ENCODE data around the gene TTC13.
A peak's percentile ranks its signal among the peaks of the same experiment; 100 is the strongest.

Gene TTC13

DNA sequence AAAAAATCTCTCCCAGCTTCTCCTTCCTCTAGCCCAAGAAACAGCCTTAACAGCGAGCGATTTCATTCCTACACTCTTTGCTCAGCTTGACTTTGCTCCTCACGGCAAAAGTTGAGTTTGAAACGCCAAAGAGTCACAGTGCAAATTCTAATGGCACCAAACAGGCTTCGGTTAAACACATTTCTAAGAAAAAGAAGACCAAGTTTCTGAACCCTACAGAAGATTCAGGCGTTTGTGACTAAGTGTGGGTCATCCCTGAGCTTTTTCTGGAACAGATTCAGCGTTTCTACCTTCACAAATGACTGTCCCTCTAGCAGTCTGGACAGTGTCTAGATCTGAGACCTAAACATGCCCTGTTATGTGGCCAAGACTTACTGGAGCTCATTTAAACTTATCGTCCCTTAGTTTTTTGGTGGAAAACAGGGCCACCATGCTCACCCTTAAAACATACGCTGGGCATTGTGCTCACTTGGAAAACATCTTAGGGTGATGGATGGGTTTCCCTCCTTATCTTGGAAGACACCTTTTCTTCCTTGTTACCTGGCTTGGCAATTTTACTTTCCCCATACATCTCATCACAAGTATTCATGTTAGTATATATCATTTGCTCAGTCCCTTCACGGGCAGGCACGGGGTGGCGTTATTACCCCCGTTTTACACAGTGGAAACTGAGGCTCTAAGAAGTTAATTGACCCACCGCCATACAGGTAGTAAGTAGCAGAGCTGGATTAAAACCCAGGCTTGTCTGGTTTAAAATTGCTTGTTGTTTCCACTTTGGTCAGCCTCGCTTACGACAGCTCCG lies 111.4 kb downstream of the TTC13 start:
- no peak for DNase-seq

DNA sequence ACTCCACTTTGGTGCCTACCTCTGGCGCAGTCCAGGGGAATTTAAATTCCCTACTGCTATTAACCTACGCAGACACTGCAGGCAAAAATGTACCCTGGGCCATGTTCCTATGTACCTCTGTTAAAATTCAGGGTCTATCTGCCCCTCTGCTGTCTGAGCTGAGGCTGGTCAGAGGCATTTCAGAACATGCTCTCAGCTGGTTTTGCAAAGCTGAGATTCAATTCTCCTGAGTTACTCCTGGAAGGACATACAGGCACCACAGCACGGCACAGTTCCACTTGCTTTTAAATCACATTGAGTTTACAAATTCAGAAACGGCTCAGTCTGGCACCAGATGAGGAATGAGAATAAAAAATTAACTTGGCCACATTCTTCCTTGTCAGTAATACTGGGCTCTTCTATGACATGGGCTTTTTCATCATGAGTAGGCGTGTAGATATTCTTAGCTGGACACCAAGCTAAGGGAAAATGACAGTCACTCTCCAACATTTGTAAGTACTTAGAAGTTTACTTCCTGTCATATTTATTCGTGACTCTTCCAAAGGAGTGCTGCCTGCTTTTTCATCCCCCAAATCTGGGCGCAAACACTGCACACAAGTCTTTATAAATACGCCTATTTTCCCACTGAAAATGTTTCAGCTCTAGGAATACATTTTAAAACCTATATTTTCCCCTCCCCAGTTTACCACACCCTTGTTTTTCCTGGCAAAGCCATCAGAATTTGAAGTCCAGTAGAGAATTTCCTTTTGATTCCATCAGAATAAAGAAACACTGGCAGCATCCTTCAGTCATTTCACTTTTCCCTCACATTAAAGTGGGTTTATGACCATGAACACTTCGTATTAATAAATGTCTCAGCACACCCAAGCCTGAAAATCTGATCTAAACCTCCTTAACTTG lies 112.2 kb downstream of the TTC13 start:
- no peak for DNase-seq

DNA sequence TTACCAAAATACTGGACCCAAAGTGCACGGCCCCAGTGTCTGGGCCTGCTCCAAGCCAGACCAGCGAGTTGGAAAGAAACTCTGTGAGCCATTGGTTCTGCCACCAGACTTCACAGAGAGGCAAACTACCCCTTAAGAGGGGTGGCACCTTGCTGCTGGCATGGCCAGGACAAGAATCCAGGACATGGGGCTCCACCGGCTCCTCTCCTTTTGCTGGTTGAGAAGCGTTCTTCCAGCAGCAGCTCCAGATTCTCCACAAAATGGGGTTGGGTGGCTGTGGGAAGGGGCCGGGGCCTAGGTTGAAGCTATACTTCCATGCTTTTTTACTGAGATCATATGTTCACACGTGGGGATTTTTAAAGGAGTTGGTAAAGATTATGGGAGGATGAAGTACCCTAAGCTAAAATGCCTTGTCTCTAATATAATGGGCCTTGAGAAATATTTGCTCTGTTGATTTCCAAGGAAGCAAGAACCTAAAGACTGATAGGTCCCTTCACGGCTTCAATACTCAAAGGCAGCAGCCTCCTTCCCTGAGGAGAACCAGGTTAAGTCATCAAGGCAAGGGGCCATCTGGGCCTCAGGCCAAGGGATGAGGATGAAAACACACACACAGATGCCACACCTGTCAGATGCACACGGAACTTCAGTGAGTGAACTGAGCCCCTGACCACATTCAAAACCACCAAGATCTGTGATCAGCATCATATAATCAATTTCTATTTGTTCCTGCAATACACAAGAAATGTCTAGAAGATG lies 113.4 kb downstream of the TTC13 start:
- DNase-seq = no peak

DNA sequence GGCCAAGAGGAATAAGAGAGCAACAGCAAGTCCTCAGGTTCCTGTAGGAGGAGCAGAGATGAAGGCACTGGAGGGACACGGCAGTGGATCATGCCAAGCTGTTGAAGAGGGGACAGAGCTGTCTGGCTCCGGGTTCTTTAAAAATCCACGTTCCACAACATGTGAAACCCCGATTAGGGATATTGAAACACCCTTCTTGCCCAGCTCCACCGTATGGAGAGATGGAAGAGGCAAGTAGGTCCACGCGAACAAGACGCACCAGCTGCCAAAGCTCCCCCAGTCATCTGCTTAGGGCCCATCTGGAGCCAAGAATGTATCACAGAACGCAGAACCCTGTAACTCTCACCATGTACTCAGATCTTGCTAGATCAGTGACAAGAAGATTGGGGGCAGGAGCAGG lies 114.2 kb downstream of the TTC13 start:
- no peak for DNase-seq

DNA sequence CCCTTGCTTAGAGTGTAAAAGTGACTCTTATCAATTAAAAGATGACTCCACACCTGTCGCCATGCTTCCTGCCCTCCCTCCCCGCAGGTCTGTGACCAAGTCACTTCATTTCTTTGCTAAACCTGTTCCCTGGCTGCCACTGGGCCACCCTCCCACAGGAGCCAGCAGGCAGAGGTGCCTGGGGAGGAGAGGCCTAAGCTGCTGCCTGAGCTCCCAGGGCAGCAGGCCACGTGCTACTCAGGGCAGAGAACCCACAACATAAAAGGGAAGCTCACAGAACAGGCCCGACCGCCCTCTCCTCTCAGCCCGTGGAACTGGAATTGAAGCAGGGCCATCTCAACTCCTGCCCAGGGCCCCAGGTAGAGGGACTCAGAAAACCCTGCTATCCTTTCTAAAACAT lies 115.2 kb downstream of the TTC13 start:
- DNase-seq = no peak

DNA sequence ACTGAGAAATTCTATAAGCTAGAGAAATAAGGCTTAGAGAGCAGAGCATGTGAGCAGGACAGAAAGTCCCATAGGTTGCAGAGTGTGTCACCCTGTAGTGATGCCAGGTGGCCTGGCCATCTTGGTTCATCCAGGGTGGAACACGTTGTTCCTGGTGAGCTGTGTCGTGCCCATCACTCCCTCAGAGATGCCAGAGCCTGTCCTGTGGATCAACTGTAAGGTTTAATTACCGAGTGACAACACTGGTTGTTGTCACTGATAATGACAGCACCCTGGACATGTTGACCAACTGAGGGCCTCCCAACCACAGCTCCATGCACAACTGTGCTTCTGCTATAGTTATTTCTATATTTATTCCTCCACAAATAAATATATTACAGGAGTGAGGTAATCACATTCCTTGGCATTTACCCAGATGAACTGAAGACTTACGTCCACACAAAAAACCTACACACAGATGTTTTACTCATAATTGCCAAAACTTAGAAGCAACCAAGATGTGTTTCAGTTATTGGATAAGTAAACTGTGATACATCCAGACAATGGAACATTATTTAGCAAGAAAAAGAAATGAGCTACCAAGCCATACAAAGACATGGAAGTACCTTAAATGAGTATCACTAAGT lies 116.6 kb downstream of the TTC13 start:
- DNase-seq = no peak

DNA sequence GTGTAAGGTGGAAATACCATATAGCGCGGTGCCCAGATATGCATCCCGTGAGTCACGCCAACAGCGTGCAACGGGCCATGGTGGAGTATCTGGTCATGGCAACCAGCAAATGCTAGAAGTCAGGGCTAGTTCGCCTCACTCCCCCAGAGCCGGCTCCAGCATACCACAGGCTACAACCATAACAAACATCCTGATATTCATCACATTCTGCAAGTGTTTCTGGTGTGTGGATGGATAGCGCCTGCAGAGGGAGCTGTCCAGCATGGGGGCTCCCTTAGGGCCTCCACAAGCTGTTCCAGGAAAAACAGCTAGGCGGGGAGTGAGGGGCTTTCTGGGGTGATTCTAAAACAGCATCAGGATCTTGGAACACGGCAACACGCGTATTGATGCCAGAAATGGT lies 117.2 kb downstream of the TTC13 start:
- DNase-seq = no peak

DNA sequence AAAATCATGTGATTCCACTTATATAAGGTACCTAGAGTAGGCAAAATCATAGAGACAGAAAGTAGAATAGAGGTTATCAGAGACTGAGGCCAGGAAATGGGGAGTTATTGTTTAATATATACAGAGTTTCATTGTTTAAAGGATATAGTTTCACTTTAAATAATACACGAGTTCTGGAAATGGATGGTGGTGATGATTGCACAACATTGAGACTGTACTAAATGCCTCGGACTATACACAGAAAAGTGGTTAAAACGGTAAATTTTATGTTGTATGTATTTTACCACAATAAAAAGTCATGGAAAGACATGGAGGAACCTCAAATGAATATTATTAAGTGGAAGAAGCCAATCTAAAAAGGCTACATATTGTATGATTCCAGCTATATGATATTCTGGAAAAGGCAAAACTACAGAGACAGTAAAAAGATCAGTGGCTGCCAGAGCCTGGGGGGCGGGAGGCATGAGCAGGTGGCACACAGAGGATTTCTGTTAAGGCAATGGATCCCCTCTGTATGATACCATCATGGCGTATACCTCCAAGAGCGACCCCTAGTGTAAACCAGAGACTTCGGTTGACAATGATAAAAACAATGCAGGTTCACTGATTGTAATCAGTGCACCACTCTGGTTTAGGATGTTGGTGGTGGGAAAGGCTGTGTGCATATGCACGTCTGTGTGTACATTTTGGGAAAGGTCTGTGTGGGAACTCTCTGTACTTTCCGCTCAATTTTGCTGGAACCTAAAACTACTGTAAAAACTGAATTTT lies 117.9 kb downstream of the TTC13 start:
- no peak for DNase-seq

DNA sequence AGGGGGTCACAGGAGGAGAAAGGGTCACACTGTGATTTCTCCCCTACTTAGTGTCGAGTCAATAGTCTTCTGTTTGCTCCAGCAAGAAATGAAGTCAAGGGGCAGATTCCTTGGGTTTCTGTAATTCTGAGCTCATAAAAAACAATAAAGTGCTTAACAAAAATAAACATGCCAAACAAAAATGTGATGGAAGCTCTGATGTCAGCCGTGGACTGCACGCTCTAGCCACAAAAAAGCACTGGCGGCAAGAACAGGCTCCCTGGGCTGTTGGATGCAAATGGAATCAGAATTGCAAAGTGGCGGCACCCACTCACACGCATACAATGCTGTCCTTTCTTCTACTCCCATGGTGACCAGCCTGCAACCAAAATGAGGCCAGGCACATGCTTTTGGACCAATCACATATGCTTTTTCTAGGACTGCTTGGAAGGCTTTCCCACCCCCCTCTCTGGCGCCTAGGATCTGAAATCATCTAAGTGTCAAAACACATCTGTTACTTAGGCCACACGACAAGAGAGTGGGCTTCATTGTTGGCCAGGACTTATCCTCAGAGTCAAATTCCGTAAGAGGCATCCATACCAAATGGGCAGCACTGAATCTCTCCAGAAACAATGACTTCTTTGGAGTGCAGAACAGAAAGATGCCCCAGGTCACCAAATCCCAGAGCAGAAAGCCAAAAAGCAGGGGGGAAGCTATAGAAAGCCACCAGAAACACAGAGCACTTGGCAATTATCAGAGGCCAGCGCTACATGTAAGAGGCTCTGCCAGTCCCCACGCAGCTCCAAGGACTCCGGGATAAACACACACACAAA lies 119.5 kb downstream of the TTC13 start:
- peak; percentile 76 for DNase-seq

DNA sequence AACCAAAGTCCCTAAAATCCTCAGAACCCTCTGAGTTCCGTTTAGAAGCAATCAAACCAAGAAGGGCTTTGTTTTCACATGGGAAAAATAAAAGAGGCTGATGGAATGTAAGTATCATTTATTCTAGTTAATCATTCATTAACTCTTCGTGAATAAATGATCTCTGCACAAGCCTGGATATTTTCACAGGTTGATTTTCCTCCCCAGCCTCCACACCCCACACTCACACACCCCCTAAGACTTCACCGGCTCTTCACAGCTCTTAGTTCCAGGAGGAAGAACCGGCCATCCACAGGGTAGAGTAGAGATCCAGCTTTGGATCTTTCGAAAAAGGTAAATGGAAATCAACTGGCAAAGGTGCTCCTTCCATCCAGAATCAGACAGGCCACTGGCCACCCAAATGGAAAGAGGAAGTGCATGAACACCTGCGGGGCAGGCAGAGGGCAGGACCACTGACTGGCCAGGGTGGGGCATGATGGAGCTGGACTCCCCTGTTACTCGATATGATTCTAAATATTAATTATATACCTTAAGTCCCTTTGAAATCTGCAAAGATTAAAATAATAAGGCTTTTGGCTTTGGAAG lies 120.3 kb downstream of the TTC13 start:
- DNase-seq = no peak

DNA sequence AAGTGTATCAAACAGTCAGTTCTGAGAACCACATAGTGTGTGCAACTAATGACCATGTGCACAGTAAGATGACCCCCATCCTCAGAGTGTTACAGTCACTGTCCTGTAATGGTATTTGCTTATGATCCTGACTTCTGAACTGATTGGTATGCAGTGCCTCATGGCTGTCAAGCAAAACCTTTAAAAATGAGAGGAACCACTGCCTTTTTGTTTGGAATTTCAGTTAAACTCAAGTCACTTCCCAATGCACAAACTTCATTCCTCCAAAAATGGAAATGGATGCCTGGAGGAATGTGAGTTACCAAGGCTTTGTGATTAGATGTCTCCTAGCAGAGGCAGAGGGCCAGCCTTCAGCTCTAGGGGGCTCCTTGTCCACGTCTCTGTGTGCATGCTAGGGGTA lies 120.8 kb downstream of the TTC13 start:
- DNase-seq = no peak

DNA sequence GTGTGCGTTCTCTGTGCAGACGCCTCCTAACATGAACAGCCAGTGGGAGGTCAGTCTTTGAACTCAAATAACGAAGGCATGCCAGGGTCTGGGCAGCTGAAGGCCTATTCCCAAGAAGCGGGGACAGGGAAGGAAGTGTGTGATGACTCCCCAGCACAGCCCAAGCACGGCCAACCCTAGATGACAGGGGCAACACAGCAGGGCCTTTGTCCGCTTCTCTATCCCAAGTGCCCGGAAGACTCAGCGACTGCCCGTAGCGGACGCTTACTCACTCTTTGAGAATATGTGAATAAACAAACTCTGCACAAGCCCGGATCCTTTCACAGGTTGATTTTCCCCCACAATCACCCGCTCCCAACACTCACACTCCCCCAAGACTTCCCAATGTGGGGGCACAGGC lies 121.6 kb downstream of the TTC13 start:
- DNase-seq = no peak
